A673 (cell line): ENCODE data around the gene DNMT3A. TPM values are rescaled to one million over a fixed set of nuclear protein-coding genes. Genes with fewer than 3 reads are reported as not detected.

ENCODE experiments used
- BruUV-seq: library from RNA; stranded (reverse); fragments of 400-500 nt; replicated peaks from 2 replicates; lab custom pipeline; 2021; lab: Mats Ljungman, UMichigan
- CTCF ChIA-PET: fragments of 300-600 bp; sonication (Branson Sonifier 250); formaldehyde crosslinking; loops from one replicate; lab custom pipeline; 2022; ENCODE audit warnings: antibody characterized with exemption; lab: Charles Lee
- POLR2A ChIA-PET: fragments of 300-600 bp; sonication (Branson Sonifier 250); formaldehyde crosslinking; loops from one replicate; lab custom pipeline; 2022; ENCODE audit warnings: antibody characterized with exemption; ENCODE audit not compliant: low non-redundant PET; lab: Charles Lee
- DNase-seq: peaks from one replicate; pipeline ENCODE4 v3.0.0-alpha.2; 2015; ENCODE audit warnings: low spot score
- H3K27ac ChIP-seq: fragments of 200-600 bp; sonication (generic); 2 replicates; pipeline ENCODE4 v1.5.1; 2016; ENCODE audit warnings: mixed run types, low read depth, mild to moderate bottlenecking, mixed read lengths, antibody characterized with exemption, low read length; ENCODE audit not compliant: poor library complexity, severe bottlenecking
- H3K27me3 ChIP-seq: fragments of 200-600 bp; sonication (generic); replicated peaks from 2 replicates; pipeline ENCODE4 v1.6.1; 2017; ENCODE audit warnings: mixed run types, low read depth, mild to moderate bottlenecking, mixed read lengths, antibody characterized with exemption, low read length; ENCODE audit not compliant: insufficient read depth, poor library complexity
- H3K36me3 ChIP-seq: fragments of 200-600 bp; sonication (generic); 2 replicates; pipeline ENCODE4 v1.6.1; 2016; ENCODE audit warnings: mixed run types, mild to moderate bottlenecking, mixed read lengths, antibody characterized with exemption, low read length; ENCODE audit not compliant: insufficient read depth, poor library complexity, severe bottlenecking
- H3K4me1 ChIP-seq: fragments of 200-600 bp; sonication (generic); 2 replicates; pipeline ENCODE4 v1.6.1; 2017; ENCODE audit warnings: mixed run types, mild to moderate bottlenecking, mixed read lengths, antibody characterized with exemption, low read length; ENCODE audit not compliant: insufficient read depth, poor library complexity, severe bottlenecking
- H3K4me3 ChIP-seq: fragments of 200-600 bp; sonication (generic); 2 replicates; pipeline ENCODE4 v1.5.1; 2016; ENCODE audit warnings: low read depth, mixed run types, mild to moderate bottlenecking, mixed read lengths, low read length; ENCODE audit not compliant: poor library complexity, severe bottlenecking
- H3K9me3 ChIP-seq: fragments of 200-600 bp; sonication (generic); 2 replicates; pipeline ENCODE4 v1.6.1; 2016; ENCODE audit warnings: mixed run types, low read depth, mild to moderate bottlenecking, mixed read lengths, antibody characterized with exemption, low read length; ENCODE audit not compliant: poor library complexity, severe bottlenecking
- CTCF ChIP-seq: fragments of 300-800, 200-600 bp; sonication (generic); conservative IDR thresholded peaks from 2 replicates; pipeline ENCODE4 v1.5.1; 2017; ENCODE audit warnings: low read depth, mild to moderate bottlenecking, antibody characterized with exemption, low read length, moderate library complexity, mixed read lengths
- EZH2 ChIP-seq: fragments of 200-600 bp; sonication (generic); IDR thresholded peaks from 2 replicates; pipeline ENCODE4 v1.6.1; 2017; ENCODE audit warnings: borderline replicate concordance, low read depth, mild to moderate bottlenecking, mixed read lengths, antibody characterized with exemption, low read length; ENCODE audit not compliant: poor library complexity, severe bottlenecking
- intact Hi-C: fragments of 100-400 bp; cut with micrococcal nuclease; formaldehyde crosslinking; loops from one replicate; pipeline ENCODE4 v1.10.0; 2022; ENCODE audit not compliant: unreplicated experiment
- total RNA-seq: library from RNA; stranded (reverse); gene quantifications from 2 replicates; pipeline ENCODE4 v1.2.3, GENCODE V29; 2021

The DNMT3A gene
- total RNA-seq, 1 experiment from 2014 or later, result 109 TPM

GRCh38 chr2:25367296-25367695 lies 25.6 kb upstream of the DNMT3A start:
- Histone ChIP-seq H3K36me3 (no peaks in the 10 kb centered on the region), H3K4me1 (no peaks in the 10 kb centered on the region), H3K27ac (no peak overlapping the region), H3K4me3 (no peak overlapping the region), H3K9me3 (no peaks in the 10 kb centered on the region), H3K27me3 (no peaks in the 10 kb centered on the region)
- DNase-seq, result no peak
- TF ChIP-seq EZH2, result no peak
- TF ChIP-seq CTCF, result no peak
- no TSS peak for BruUV-seq
- POLR2A ChIA-PET, result no interaction called here
- intact Hi-C loops, result no loop called here
- CTCF ChIA-PET, result no interaction called here

- Histone ChIP-seq H3K36me3 (no peaks in the 10 kb centered on the region), H3K4me3 (no peak overlapping the region), H3K27ac (no peak overlapping the region), H3K4me1 (no peaks in the 10 kb centered on the region), H3K9me3 (no peaks in the 10 kb centered on the region), H3K27me3 (no peaks in the 10 kb centered on the region)
- TF ChIP-seq EZH2 (no peak), CTCF (no peak)
- CTCF ChIA-PET, result no interaction called here
- POLR2A ChIA-PET, result no interaction called here
- no TSS peak for BruUV-seq
- intact Hi-C loops, result no loop called here
- no peak for DNase-seq
These were observed 24.9 kb upstream of the DNMT3A start for GRCh38 chr2:25366629-25367028.

GRCh38 chr2:25365241-25365640 lies 23.5 kb upstream of the DNMT3A start:
- no peak overlapping the region for H3K27ac ChIP-seq
- intact Hi-C loops, result no loop called here
- H3K36me3 ChIP-seq, result no peaks in the 10 kb centered on the region
- CTCF ChIA-PET, result interaction anchor here (0.6 to 0.8 kb wide), 2 partner anchors 11 to 250 kb away, joined by 4 read pairs; no protein-coding TSS in a partner anchor
- POLR2A ChIA-PET, result no interaction called here
- no peaks in the 10 kb centered on the region for H3K27me3 ChIP-seq
- H3K4me1 ChIP-seq, result no peaks in the 10 kb centered on the region
- DNase-seq, result no peak
- TF ChIP-seq EZH2 (no peak), CTCF (no peak)
- no peak overlapping the region for H3K4me3 ChIP-seq
- no peaks in the 10 kb centered on the region for H3K9me3 ChIP-seq
- BruUV-seq, result no TSS peak
